ENCODE data around the gene SPPL2B.

Gene SPPL2B

GRCh38 chr19:2309734-2310362 is 18.6 kb upstream of the SPPL2B start:
- DNase-seq (ENCODE audit: insufficient read length, low spot score) (no peak), FAIRE-seq (peak; percentile 28)
- TF ChIP-seq PAX5 (IDR thresholded peaks at IDR 0.05; ENCODE audit: insufficient read depth, low read length, severe bottlenecking) (no peak), POLR2A (IDR thresholded peaks at IDR 0.05; ENCODE audit: low read depth, low read length) (no peak), POU2F2 (IDR thresholded peaks at IDR 0.05; ENCODE audit: low read depth, low read length) (no peak), TAF1 (IDR thresholded peaks at IDR 0.05; ENCODE audit: low read depth, low read length) (no peak), POLR2AphosphoS5 (IDR thresholded peaks at IDR 0.05; ENCODE audit: low read depth, low read length) (no peak)

GRCh38 chr19:2311093-2311492 is 17.4 kb upstream of the SPPL2B start:
- no peak for FAIRE-seq
- DNase-seq (ENCODE audit: insufficient read length, low spot score), result no peak
- no peak for TF ChIP-seq SPI1 (IDR thresholded peaks at IDR 0.05; ENCODE audit: low read depth, low read length)
- no peak for TF ChIP-seq PAX5 (IDR thresholded peaks at IDR 0.05; ENCODE audit: insufficient read depth, low read length, severe bottlenecking)
- no peak for TF ChIP-seq POLR2A (IDR thresholded peaks at IDR 0.05; ENCODE audit: low read depth, low read length)
- no peak for TF ChIP-seq POU2F2 (IDR thresholded peaks at IDR 0.05; ENCODE audit: low read depth, low read length)
- no peak for TF ChIP-seq TAF1 (IDR thresholded peaks at IDR 0.05; ENCODE audit: low read depth, low read length)
- no peak for TF ChIP-seq POLR2AphosphoS5 (IDR thresholded peaks at IDR 0.05; ENCODE audit: low read depth, low read length)

GRCh38 chr19:2312820-2313501 is 15.5 kb upstream of the SPPL2B start:
- DNase-seq (ENCODE audit: insufficient read length, low spot score) (no peak), FAIRE-seq (no peak)
- no peak for TF ChIP-seq TAF1 (IDR thresholded peaks at IDR 0.05; ENCODE audit: low read depth, low read length)

- TF ChIP-seq POLR2A (IDR thresholded peaks at IDR 0.05; ENCODE audit: low read depth, low read length) (no peak), POU2F2 (IDR thresholded peaks at IDR 0.05; ENCODE audit: low read depth, low read length) (no peak), TAF1 (IDR thresholded peaks at IDR 0.05; ENCODE audit: low read depth, low read length) (no peak), POLR2AphosphoS5 (IDR thresholded peaks at IDR 0.05; ENCODE audit: low read depth, low read length) (no peak), PAX5 (IDR thresholded peaks at IDR 0.05; ENCODE audit: insufficient read depth, low read length, severe bottlenecking) (no peak), SPI1 (IDR thresholded peaks at IDR 0.05; ENCODE audit: low read depth, low read length) (no peak)
- FAIRE-seq (peak; percentile 20), DNase-seq (ENCODE audit: insufficient read length, low spot score) (no peak)
Measured at GRCh38 chr19:2315121-2315817, 13.2 kb upstream of the SPPL2B start.

- TF ChIP-seq POLR2A (IDR thresholded peaks at IDR 0.05; ENCODE audit: low read depth, low read length), result no peak
- peak; percentile 27; the same call in 1 of the 2 replicates for TF ChIP-seq SPI1 (IDR thresholded peaks at IDR 0.05; ENCODE audit: low read depth, low read length)
- DNase-seq (ENCODE audit: insufficient read length, low spot score) (no peak), FAIRE-seq (peak; percentile 79)
Measured at GRCh38 chr19:2315818-2316353, 12.6 kb upstream of the SPPL2B start.

- FAIRE-seq (no peak), DNase-seq (ENCODE audit: insufficient read length, low spot score) (no peak)
- TF ChIP-seq TAF1 (IDR thresholded peaks at IDR 0.05; ENCODE audit: low read depth, low read length), result no peak
- no peak for TF ChIP-seq POLR2AphosphoS5 (IDR thresholded peaks at IDR 0.05; ENCODE audit: low read depth, low read length)
- TF ChIP-seq POLR2A (IDR thresholded peaks at IDR 0.05; ENCODE audit: low read depth, low read length), result no peak
- no peak for TF ChIP-seq PAX5 (IDR thresholded peaks at IDR 0.05; ENCODE audit: insufficient read depth, low read length, severe bottlenecking)
- TF ChIP-seq POU2F2 (IDR thresholded peaks at IDR 0.05; ENCODE audit: low read depth, low read length), result no peak
- no peak for TF ChIP-seq SPI1 (IDR thresholded peaks at IDR 0.05; ENCODE audit: low read depth, low read length)
Measured at GRCh38 chr19:2317300-2317699, 11.2 kb upstream of the SPPL2B start.

- DNase-seq (ENCODE audit: insufficient read length, low spot score) (no peak), FAIRE-seq (no peak)
- no peak for TF ChIP-seq POU2F2 (IDR thresholded peaks at IDR 0.05; ENCODE audit: low read depth, low read length)
- TF ChIP-seq POLR2A (IDR thresholded peaks at IDR 0.05; ENCODE audit: low read depth, low read length), result no peak
- no peak for TF ChIP-seq PAX5 (IDR thresholded peaks at IDR 0.05; ENCODE audit: insufficient read depth, low read length, severe bottlenecking)
- no peak for TF ChIP-seq TAF1 (IDR thresholded peaks at IDR 0.05; ENCODE audit: low read depth, low read length)
- TF ChIP-seq SPI1 (IDR thresholded peaks at IDR 0.05; ENCODE audit: low read depth, low read length), result no peak
- TF ChIP-seq POLR2AphosphoS5 (IDR thresholded peaks at IDR 0.05; ENCODE audit: low read depth, low read length), result no peak
Measured at GRCh38 chr19:2317756-2318155, 10.7 kb upstream of the SPPL2B start.

GRCh38 chr19:2318923-2319322 is 9.6 kb upstream of the SPPL2B start:
- FAIRE-seq (no peak), DNase-seq (ENCODE audit: insufficient read length, low spot score) (no peak)
- TF ChIP-seq POU2F2 (IDR thresholded peaks at IDR 0.05; ENCODE audit: low read depth, low read length) (no peak), PAX5 (IDR thresholded peaks at IDR 0.05; ENCODE audit: insufficient read depth, low read length, severe bottlenecking) (no peak)

GRCh38 chr19:2319551-2319950 is 8.9 kb upstream of the SPPL2B start:
- no peak for FAIRE-seq
- TF ChIP-seq POLR2A (IDR thresholded peaks at IDR 0.05; ENCODE audit: low read depth, low read length) (no peak), POLR2AphosphoS5 (IDR thresholded peaks at IDR 0.05; ENCODE audit: low read depth, low read length) (no peak), SPI1 (IDR thresholded peaks at IDR 0.05; ENCODE audit: low read depth, low read length) (no peak), POU2F2 (IDR thresholded peaks at IDR 0.05; ENCODE audit: low read depth, low read length) (no peak), TAF1 (IDR thresholded peaks at IDR 0.05; ENCODE audit: low read depth, low read length) (no peak)
- DNase-seq (ENCODE audit: insufficient read length, low spot score), result no peak

GRCh38 chr19:2320049-2320448 is 8.4 kb upstream of the SPPL2B start:
- FAIRE-seq (no peak), DNase-seq (ENCODE audit: insufficient read length, low spot score) (no peak)
- no peak for TF ChIP-seq POU2F2 (IDR thresholded peaks at IDR 0.05; ENCODE audit: low read depth, low read length)
- TF ChIP-seq PAX5 (IDR thresholded peaks at IDR 0.05; ENCODE audit: insufficient read depth, low read length, severe bottlenecking), result no peak
- no peak for TF ChIP-seq TAF1 (IDR thresholded peaks at IDR 0.05; ENCODE audit: low read depth, low read length)
- no peak for TF ChIP-seq POLR2A (IDR thresholded peaks at IDR 0.05; ENCODE audit: low read depth, low read length)
- TF ChIP-seq POLR2AphosphoS5 (IDR thresholded peaks at IDR 0.05; ENCODE audit: low read depth, low read length), result no peak
- no peak for TF ChIP-seq SPI1 (IDR thresholded peaks at IDR 0.05; ENCODE audit: low read depth, low read length)

All from GM12891 (cell line).